DMS53 treated with DMSO at 0.1 percent for 48 hours (cell line): ENCODE measurements around the gene EYS.
A peak's percentile ranks its signal among the peaks of the same experiment; 100 is the strongest.

Experiments
- DNase-seq: peaks from one replicate; lab custom pipeline; 2025; ENCODE audit not compliant: unreplicated experiment; lab: John Stamatoyannopoulos, UW

Gene EYS

DNA sequence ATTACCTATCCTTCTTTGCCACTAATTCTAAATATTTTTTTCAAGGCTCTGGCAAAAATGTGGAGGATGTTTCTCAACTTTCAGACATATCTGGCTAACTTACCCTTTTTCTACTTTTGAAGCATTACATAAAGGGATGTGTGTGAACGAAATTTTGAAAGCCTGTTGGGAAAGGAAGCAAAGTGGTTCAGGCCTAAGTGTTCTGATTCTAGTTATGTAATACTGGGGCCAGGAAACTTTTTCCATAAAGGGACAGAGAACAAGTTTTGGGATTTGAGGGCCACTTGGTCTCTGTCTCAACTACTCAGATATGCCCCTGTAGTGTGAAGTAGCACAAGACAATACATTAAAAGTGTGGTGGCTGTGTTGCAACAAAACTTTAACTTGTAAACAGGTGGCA, 1349.6 kb downstream of the EYS start:
- no peak for DNase-seq

DNA sequence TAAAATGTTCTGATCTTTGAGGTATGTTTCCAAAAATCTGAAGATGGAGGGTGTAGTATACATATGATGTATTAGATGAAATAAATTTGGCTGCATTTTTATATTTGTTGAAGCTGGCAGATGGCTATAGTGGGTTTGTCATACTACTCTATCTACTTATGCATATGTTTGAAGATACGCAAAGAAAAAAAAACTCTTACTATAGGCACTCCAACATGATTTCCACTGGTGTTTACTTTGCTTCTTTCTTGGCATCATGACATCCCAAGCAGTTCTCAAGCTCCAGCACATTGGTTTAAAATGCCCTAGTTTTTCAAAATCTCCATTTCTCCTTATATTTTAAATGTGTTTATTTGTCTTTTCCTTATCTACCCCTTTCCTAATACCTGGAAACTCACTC, 1359.6 kb downstream of the EYS start:
- no peak for DNase-seq

DNA sequence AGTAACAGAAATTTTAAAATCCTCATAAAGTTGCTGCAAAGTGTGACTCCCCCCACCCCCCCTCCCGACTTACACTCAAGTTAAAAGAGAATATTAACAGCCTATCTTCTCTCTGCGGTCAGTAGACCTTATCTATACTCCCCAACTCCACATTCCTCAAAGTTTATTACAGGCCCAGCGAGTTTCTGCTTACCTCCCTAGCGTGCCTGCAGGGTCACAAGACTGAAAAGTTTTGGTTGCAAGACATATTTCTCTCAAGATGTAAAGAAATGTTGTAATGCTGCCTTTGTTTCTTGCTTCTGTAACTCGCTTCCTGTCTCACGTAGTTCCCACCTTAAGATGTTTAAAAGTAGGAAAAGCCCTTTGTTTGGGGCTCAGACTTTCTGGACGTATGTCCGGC, 1371.8 kb downstream of the EYS start:
- DNase-seq: no peak

DNA sequence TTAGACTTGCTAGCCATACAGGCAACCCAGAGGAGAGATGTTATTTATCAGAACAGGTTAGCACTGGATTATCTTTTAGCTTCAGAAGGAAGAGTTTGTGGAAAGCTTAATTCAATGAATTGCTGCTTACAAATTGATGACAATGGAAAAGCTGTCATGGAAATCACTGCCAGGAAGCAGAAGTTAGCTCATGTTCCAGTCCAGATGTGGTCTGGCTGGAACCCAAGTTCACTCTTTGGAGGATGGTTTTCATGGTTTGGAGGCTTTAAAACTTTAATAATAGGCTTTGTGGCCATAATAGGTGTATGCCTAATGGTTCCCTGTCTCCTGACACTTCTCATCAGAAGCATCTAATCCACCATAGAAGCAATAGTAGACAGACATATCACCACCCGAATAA, 1372.4 kb downstream of the EYS start:
- DNase-seq: no peak

DNA sequence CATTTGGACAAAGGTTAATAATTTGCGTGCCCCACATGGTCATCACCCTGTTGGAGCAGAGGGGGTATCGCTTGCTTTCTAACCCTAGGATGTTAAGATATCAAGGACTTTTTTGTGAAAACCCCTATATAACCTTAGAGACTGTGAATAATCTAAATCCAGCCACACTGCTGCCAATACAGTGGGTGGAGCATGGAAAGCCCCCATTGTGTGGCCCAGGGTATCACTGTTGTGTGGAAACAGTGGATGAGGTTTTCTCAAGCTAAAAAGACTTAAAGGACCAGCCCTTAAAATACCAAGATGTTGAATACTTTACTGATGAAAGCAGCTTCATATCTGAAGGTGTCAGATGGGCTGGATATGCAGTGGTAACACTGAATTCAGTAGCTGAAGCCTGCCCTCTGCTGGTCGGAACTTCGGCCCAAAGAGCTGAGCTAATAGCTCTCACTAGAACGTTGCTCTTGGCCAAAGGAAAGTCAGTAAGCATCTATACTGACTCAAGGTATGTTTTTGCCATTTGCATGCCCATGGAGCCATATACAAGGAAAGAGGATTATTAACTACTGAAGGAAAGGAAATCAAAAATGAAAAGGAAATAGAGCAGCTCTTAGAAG, 1376.2 kb downstream of the EYS start:
- peak; percentile 54 for DNase-seq

DNA sequence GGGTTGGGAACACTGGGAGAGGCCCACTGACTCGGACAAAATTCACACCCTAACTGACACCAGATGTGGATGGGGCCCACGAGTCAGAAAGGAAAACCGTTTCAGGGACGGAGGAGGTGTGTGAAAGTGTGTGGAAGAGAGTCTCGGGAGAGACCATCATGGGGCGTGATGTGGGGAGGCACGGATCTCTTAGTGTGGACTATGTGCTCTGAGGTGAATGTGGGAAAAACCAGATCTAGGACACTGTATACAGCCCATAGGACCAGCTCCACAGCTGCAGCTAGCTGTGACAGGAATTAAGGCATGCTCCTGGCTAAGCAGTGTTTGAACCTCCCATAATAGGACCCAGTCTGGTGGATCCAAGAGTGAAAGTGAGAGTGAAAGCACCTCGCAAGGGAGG, 1380.1 kb downstream of the EYS start:
- no peak for DNase-seq

DNA sequence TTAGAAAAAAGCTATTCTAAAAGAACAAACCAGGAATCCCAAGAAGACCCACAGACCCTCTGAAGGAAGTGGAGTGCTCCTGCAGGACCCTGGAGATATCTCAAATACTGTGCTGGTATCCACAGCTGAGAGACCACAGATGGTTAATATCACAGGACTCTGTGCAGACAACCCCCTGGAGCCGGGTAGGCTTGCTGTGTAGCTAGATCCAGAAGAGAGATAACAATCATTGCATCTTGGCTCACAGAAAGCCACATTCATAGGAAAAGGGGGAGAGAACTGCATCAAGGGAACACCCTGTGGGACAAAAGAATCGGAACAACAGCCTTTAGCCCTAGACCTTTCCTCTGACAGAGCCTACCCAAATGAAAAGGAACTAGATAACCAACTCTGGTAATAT, 1381.9 kb downstream of the EYS start:
- DNase-seq: no peak

DNA sequence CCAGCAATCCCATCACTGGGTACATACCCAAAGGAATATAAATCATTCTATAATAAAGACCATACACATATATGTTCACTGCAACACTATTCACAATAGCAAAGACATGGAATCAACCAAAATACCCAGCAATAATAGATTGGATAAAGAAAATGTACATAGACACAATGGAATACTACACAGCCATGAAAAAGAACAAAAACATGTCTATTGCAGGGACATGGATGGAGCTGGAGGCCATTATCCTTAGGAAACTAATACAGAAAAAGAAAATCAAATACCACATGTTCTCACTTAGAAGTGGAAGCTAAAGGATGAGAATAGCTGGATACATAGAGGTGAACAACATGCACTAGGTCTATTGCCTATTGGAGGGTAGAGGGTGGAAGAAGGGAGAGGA, 1396.8 kb downstream of the EYS start:
- DNase-seq: no peak

DNA sequence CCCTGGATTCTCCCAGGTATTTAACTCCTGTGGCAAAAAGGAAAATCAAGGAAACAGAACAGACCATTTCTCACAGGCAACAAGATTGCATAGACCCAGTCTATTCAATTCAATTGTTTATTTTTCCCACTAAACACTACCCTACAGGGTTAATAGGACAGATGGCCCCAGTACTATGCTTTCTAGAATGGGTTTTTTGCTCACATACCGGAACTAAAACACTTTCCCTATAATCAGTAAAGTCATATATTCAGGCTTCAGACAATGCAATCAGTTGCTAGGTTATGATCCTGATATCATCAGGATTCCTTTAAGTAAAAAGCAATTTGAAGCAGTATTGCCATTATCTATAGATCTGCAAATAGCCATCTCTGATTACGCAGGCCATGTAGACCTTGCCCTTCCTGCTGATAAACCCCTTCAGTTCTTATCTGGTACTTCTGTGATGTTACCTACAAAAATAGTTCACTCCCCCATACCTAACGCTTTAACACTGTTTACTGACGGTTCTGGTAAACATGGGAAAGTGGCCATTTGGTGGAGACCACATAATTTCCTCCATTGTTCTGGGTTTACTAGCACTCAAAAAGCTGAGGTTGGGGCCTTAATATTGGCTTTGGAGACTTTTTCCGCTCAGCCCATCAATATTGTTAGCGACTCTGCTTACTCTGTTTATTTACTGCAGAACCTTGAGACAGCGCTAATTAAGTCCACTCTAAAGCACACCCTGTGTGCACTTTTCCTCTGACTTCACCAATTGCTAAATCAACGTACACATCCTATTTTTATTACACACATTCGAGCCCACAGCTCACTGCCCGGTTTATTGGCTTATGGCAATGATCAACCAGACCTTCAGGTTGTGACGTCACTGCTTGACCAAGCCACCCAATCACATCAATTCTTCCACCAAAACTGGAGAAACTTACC, 1405.5 kb downstream of the EYS start:
- no peak for DNase-seq

DNA sequence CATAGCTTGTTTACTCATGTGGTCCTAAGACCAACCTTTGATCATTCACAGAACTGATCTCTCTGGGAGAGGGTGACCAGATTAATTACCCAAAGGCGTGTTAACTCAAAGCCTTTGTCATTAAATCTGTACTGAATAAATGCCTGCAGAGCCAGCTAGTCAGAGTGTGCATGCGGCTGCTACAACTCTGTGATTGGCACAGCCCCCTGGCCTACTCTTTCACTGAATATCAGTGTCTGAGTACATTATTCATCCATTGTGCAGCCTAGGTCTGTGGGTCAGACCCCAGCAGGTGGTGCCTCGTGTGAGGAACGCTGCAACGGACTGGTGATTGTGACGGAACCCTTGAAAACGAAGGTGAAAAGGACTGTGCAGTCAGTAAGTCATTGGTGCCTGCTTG, 1407.8 kb downstream of the EYS start:
- DNase-seq: no peak

DNA sequence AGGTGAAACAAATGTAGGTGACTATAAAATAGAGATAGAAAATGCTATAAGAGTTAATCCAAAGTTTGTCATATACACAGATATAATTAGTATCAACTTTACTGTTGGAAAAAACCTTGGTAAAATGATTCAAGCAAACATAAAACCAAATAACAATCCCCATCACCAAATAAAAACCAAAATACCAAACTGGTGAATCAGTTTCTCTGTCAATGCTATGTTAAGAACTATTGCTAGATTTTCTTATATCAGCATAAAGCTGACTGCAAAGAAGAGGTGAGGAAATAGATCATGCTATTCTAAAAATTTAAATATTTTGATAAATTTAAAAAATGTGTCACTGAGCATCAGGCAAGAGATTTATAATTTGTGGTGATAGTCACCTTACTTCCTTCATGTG, 1413.0 kb downstream of the EYS start:
- DNase-seq: no peak

DNA sequence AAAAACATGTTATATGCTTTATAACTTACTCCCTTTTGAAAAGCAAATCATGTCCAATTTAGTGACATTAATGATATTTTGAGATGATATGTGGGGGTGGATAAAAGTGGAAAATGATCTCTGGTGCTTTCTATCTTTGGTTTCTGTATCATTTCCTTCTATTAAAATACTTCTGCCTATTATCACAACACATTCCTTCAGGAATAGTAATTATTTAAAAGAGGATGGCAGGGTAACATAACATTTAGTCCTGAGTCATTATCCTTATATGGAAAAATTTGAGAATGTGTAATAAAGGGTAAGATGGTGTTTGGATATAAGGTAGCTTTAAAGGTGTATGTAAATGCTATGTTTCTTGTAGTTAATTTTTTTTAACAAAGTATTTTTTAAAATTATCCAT, 1413.7 kb downstream of the EYS start:
- DNase-seq: no peak

DNA sequence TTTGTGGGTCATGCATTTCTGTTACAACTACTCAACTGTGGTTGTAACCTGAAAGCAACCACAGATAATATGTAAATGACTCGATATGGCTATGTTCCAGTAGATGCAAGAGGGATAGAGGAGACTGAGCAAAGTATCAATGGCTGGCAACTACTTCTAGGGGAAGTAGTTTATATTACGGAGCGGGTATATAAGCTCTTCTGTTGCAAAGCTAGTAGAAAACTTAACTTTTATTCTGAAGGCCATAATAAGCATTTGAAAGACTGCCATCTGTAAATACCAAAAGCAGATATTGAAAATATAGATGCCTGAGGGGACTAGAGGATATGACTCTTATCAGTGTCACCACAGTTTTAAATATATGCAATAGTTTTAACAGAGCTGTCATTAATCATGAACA, 1416.2 kb downstream of the EYS start:
- DNase-seq: no peak

DNA sequence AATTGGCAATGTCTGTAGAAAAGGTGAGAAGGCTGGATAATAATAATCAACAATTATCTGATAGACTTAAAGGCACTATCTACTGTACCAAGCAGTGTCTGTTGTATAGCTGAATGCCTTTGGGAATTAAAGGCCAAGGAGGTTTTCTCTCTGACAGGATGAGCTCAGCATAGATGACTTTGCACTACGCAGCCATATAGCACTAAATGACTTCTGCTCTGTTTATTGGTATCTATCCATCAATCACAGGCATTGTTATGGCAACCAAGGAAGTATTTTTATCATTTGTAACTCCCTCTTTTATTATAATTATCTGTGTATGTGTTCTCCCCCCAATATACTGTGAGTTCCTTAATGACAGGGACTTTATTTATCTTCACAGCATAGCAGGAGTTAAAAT, 1417.1 kb downstream of the EYS start:
- DNase-seq: no peak

DNA sequence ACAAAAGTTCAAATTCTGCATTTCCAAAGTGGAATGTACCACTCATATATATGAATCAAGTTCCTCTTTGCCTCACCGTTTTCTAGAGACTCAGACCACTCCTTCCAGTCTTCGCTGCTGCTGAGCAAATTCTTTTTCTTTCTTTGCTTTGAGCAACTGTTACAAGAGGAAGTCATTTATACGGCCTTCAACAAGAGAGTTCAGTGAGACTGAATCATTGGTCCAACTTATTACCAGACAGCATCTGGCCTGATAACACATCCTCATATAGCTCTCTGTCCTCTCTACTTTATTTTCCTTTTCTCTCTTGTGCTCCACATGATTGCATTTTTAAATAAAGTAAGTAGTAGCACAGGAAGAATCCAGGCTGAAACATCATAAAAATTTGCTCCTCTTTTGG, 1418.7 kb downstream of the EYS start:
- no peak for DNase-seq

DNA sequence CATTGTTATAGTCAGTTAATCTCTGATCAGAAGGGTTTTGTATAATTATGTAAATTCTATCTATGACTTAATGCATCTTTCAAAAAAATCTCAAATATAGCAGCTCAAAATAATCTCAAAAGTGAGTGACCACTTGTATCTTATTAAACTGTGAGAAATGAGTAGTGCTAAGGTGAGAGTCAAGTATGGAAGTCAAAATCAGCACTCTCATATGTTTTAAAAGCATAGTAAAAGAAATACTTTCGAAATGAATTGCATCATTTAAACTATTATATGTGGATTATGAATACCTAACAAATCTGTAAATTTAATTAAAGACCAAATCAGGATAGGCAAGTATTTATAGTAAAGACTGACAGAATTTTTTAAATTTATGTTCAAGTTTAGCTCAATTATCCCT, 1425.9 kb downstream of the EYS start:
- no peak for DNase-seq

DNA sequence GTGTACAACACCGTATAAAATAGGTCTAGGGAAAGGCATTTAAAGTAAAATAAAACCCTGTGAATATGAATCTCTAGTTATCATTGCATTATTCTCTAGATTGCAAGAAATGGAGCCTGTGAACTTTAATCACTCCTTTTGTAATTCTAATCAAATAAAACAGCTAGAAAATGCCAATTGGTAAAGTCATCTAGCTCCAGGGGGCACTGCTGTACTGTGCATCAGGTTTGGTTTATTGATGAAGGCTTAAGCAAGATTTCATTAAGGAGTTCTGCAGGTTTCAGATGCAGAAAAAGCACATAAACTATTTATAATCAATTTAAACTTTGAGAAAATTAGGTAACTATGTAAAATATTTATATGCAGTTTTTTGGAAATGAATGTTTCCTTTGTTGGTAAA, 1426.5 kb downstream of the EYS start:
- peak; percentile 20 for DNase-seq

DNA sequence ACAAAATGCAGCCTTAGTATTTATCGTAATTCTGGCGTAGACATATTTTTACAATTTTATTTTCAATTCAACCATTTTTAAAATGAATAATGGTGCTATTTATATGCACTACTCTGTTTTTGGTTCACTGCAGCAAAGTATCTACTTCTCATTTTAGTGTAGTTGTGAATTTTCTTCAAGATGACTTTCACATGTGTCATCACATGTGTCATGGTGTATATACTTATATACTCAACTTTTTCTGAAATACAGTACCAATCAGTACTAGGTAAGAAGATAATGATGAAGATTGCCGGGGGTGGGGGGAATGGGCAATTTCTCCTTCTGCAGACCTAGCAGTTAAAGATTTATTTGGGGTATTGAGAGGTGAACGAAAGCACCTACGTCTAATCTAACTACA, 1436.9 kb downstream of the EYS start:
- no peak for DNase-seq

DNA sequence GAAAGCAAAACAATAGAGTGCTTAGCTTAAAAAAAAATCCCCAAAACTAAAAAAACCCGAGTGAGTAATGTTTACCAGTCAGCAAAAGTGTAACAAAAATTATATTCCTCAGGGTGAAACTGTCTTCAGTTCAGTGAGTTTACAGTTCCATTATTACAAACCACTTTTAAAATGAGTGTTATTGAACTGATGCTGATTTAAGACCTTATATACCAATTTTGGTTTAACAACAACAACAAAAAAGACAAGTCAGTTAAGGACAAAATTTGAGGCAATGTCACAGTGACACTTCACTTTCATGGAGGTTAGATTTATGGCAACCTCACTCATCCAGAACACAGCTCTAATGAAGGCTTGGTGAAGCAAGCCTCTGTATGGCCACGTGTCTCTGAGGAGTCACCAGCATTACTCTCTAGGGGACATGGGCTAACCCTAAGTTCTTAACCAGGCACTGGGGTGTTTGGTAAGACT, 1440.6 kb downstream of the EYS start:
- no peak for DNase-seq

DNA sequence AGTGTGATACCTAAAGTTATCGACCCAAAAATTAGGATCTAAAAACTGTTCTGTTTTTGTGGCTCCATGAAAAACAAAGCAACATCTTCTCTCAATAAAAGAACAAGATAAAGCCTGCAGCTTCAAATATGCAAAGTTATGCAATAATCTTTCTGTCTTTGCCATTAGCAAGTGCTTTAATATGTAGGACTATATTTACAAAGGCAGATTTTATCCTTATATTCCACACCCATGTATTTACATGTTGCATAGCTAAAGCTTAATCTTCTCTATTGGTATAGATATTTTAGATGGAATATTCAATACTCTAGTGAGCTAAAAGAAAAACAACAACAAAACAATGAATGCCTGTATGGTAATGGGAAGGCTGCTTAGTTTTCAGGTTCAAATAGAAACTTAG, 1443.2 kb downstream of the EYS start:
- DNase-seq: no peak

DNA sequence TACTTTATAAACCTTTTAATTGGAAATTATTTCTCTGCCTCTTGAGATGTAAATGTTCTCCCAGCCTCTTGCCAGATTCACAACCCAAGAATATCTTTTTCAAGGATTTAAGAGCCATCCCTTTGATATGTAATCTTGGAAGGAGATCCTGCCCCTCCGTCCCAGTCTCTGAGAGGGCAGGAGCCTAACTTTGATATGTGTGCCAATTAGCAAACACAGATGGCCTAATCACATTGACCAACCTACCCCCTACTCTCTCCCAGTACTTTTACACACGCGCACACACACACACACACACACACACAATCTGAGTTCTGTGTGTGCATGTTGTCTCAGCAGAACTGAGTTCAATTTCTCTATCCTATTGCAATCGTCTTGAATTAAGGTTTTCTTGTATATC, 1447.7 kb downstream of the EYS start:
- no peak for DNase-seq

DNA sequence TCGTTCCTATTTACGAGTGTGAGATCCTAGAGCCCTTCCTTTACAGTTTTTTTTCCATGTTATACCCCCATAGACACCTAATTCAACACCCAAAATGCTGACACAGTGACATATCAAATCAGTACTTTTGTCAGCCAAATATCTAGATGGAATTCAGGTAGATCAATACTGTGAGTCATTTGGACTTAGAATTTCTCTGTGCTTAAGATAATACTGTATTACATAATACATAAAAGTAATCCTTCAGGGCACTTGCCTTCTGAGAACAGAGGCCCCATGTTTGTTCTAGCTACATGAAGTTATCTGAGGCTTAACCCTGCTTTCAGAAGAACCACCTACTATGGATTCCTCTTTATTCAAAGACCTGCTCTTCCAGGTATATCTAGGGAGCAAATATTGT, 1448.3 kb downstream of the EYS start:
- no peak for DNase-seq

DNA sequence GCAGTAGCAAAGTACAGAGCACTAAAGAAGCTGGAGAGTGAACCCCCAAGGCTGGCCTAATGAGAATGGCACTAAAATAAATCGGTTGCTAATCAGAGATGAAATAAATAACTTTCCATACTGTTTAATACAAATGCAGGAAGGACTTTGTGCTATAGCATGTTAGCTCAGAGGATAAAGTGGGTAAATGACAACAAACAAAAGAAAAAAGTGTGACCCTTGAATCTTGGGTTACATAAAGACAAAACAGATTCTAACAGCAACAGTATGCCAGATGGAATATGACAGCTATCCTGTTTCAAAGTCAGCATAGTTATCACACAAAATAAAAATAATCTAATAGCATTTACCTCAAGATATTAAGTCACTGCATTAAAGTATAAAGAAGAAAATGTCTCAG, 1448.7 kb downstream of the EYS start:
- DNase-seq: no peak
